Measurements from ENCODE around the gene RPS19BP1. TPM values are rescaled to one million over a fixed set of nuclear protein-coding genes. Genes with fewer than 3 reads are reported as not detected.
A peak's percentile ranks its signal among the peaks of the same experiment; 100 is the strongest.

The RPS19BP1 gene
- total and polyA plus RNA-seq, 2 donors (not counting 1 experiment from before 2014, with no cell fraction given): 60.3 to 74.8 TPM

DNA sequence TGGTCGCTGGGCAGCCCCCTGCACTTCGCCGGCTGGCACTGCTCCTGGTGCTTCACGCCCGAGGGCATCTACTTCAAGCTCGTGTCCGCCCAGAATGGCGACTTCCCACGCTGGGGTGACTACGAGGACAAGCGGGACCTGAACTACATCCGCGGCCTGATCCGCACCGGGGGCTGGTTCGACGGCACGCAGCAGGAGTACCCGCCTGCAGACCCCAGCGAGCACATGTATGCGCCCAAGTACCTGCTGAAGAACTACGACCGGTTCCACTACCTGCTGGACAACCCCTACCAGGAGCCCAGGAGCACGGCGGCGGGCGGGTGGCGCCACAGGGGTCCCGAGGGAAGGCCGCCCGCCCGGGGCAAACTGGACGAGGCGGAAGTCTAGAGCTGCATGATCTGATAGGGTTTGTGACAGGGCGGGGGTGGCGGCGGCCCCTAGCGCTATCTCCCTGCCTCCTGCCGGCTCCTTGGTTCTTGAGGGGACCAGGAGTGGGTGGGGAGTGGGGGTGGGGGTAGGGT lies 43.9 kb downstream of the RPS19BP1 start:
- Histone ChIP-seq H3K79me2 (ENCODE audit: control insufficient read depth, insufficient read depth, low read length) (no peaks in the 10 kb centered on the region), H3K36me3 (replicated peaks in 1 of 2; ENCODE audit: control extremely low read depth in 1 of 2, control insufficient read depth in 1 of 2, extremely low read depth in 1 of 2, insufficient read depth in 2 of 2, low read length in 1 of 2) (peaks cover 0 to 3% of the 10 kb centered on the region in 2 experiments), H4K20me1 (ENCODE audit: control insufficient read depth, insufficient read depth, low read length, poor library complexity, severe bottlenecking) (no peaks in the 10 kb centered on the region), H2AFZ (ENCODE audit: insufficient read depth, low read depth, low read length, poor library complexity, severe bottlenecking) (no peak overlapping the region), H3K9me3 (ENCODE audit: control extremely low read depth in 1 of 3, control insufficient read depth in 2 of 3, insufficient read depth in 1 of 3, low read length in 2 of 3) (no peaks in the 10 kb centered on the region), H3K4me3 (ENCODE audit: control extremely low read depth in 1 of 5, extremely low read depth in 1 of 5, insufficient read depth in 1 of 5, low read depth in 2 of 5, low read length in 4 of 5) (no peak overlapping the region), H3K4me1 (ENCODE audit: control insufficient read depth in 2 of 2, insufficient read depth in 2 of 2, low read length in 2 of 2) (peaks cover 4 to 14% of the 10 kb centered on the region in 2 donors), H3K9ac (ENCODE audit: low read length) (no peak overlapping the region), H3K27ac (ENCODE audit: low read length in 2 of 2) (no peak overlapping the region), H3K27me3 (replicated peaks in 1 of 4; ENCODE audit: control extremely low read depth in 1 of 4, control insufficient read depth in 3 of 4, insufficient read depth in 4 of 4, low read length in 3 of 4) (no peaks in the 10 kb centered on the region), H3K4me2 (replicated peaks; ENCODE audit: low read depth, low read length, poor library complexity, severe bottlenecking) (no peak overlapping the region)
- Mint-ChIP-seq H3K27ac (peak overlapping the region; percentile 70), H3K9me3 (ENCODE audit: insufficient read depth) (no peaks in the 10 kb centered on the region), H3K4me3 (no peak overlapping the region), H3K4me1 (peaks cover 21% of the 10 kb centered on the region), H3K27me3 (no peaks in the 10 kb centered on the region)
- intact Hi-C loops (cut with micrococcal nuclease): no loop called here
- DNase-seq (no peak), ATAC-seq (ENCODE audit: low read depth) (no peak)
- 96% methylated on average over 38 of the region's 39 CpGs for WGBS (ENCODE audit: insufficient coverage)
- TF ChIP-seq EZH2 (IDR thresholded peaks at IDR 0.05; ENCODE audit: borderline replicate concordance, insufficient read depth, low read depth, low read length, poor library complexity, severe bottlenecking): no peak
- TF ChIP-seq, protein P1, sequence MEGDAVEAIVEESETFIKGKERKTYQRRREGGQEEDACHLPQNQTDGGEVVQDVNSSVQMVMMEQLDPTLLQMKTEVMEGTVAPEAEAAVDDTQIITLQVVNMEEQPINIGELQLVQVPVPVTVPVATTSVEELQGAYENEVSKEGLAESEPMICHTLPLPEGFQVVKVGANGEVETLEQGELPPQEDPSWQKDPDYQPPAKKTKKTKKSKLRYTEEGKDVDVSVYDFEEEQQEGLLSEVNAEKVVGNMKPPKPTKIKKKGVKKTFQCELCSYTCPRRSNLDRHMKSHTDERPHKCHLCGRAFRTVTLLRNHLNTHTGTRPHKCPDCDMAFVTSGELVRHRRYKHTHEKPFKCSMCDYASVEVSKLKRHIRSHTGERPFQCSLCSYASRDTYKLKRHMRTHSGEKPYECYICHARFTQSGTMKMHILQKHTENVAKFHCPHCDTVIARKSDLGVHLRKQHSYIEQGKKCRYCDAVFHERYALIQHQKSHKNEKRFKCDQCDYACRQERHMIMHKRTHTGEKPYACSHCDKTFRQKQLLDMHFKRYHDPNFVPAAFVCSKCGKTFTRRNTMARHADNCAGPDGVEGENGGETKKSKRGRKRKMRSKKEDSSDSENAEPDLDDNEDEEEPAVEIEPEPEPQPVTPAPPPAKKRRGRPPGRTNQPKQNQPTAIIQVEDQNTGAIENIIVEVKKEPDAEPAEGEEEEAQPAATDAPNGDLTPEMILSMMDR (IDR thresholded peaks at IDR 0.05): no peak
- CTCF ChIA-PET: interaction anchor here (2.4 kb wide), 1 partner anchor 9 kb away, joined by 7 read pairs; no protein-coding TSS in a partner anchor
- POLR2A ChIA-PET: no interaction called here

DNA sequence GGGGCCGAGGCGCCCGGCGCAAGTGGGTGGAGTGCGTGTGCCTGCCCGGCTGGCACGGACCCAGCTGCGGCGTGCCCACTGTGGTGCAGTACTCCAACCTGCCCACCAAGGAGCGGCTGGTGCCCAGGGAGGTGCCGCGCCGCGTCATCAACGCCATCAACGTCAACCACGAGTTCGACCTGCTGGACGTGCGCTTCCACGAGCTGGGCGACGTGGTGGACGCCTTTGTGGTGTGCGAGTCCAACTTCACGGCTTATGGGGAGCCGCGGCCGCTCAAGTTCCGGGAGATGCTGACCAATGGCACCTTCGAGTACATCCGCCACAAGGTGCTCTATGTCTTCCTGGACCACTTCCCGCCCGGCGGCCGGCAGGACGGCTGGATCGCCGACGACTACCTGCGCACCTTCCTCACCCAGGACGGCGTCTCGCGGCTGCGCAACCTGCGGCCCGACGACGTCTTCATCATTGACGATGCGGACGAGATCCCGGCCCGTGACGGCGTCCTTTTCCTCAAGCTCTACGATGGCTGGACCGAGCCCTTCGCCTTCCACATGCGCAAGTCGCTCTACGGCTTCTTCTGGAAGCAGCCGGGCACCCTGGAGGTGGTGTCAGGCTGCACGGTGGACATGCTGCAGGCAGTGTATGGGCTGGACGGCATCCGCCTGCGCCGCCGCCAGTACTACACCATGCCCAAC lies 44.6 kb downstream of the RPS19BP1 start:
- Histone ChIP-seq H3K79me2 (ENCODE audit: control insufficient read depth, insufficient read depth, low read length) (no peaks in the 10 kb centered on the region), H3K9me3 (ENCODE audit: control extremely low read depth in 1 of 3, control insufficient read depth in 2 of 3, insufficient read depth in 1 of 3, low read length in 2 of 3) (no peaks in the 10 kb centered on the region), H3K27ac (ENCODE audit: low read length in 2 of 2) (no peak overlapping the region), H3K4me3 (ENCODE audit: control extremely low read depth in 1 of 5, extremely low read depth in 1 of 5, insufficient read depth in 1 of 5, low read depth in 2 of 5, low read length in 4 of 5) (no peak overlapping the region), H3K9ac (ENCODE audit: low read length) (no peak overlapping the region), H3K4me2 (replicated peaks; ENCODE audit: low read depth, low read length, poor library complexity, severe bottlenecking) (no peak overlapping the region), H4K20me1 (ENCODE audit: control insufficient read depth, insufficient read depth, low read length, poor library complexity, severe bottlenecking) (no peaks in the 10 kb centered on the region), H3K4me1 (ENCODE audit: control insufficient read depth in 2 of 2, insufficient read depth in 2 of 2, low read length in 2 of 2) (peaks cover 4 to 14% of the 10 kb centered on the region in 2 donors), H3K36me3 (replicated peaks in 1 of 2; ENCODE audit: control extremely low read depth in 1 of 2, control insufficient read depth in 1 of 2, extremely low read depth in 1 of 2, insufficient read depth in 2 of 2, low read length in 1 of 2) (peaks cover 0 to 3% of the 10 kb centered on the region in 2 experiments), H3K27me3 (replicated peaks in 1 of 4; ENCODE audit: control extremely low read depth in 1 of 4, control insufficient read depth in 3 of 4, insufficient read depth in 4 of 4, low read length in 3 of 4) (no peaks in the 10 kb centered on the region), H2AFZ (ENCODE audit: insufficient read depth, low read depth, low read length, poor library complexity, severe bottlenecking) (no peak overlapping the region)
- Mint-ChIP-seq H3K27me3 (no peaks in the 10 kb centered on the region), H3K4me3 (no peak overlapping the region), H3K27ac (peak overlapping the region; percentile 70), H3K4me1 (peaks cover 16% of the 10 kb centered on the region), H3K9me3 (ENCODE audit: insufficient read depth) (no peaks in the 10 kb centered on the region)
- POLR2A ChIA-PET: interaction anchor here (0.6 kb wide), 1 partner anchor 1103 kb away, joined by 5 read pairs; no protein-coding TSS in a partner anchor
- TF ChIP-seq, protein P1 (IDR thresholded peaks at IDR 0.05): no peak
- TF ChIP-seq EZH2 (IDR thresholded peaks at IDR 0.05; ENCODE audit: borderline replicate concordance, insufficient read depth, low read depth, low read length, poor library complexity, severe bottlenecking): no peak
- DNase-seq: no peak
- CTCF ChIA-PET: no interaction called here
- intact Hi-C loops (cut with micrococcal nuclease): no loop called here
- WGBS (ENCODE audit: insufficient coverage): 98% methylated on average over 70 of the region's 70 CpGs
- no peak for ATAC-seq (ENCODE audit: low read depth)

Measured in B cell (primary cell).